Tibial nerve (tissue), 4 donors: Measurements from ENCODE around the gene TBC1D20. TPM values are rescaled to one million over a fixed set of nuclear protein-coding genes. Genes with fewer than 3 reads are reported as not detected.
A peak's percentile ranks its signal among the peaks of the same experiment; 100 is the strongest.
"Not testable (repeated sequence)": the region's sequence is repeated elsewhere in the genome, so short reads cannot be mapped to it uniquely, and the experiment has no call there.

ENCODE experiments used
- DNase-seq, 2 donors: peaks; one replicate each; pipeline ENCODE4 v3.0.0-alpha.2; 2019; ENCODE audit warnings: low spot score in 2 of 2
- H3K27ac ChIP-seq, 4 donors: fragments of 200-600 bp; sonication (generic) in 3 of 4; one replicate each; pipeline ENCODE4 v1.5.1; 2017 to 2019; ENCODE audit warnings: mild to moderate bottlenecking in 1 of 4
- H3K27me3 ChIP-seq, 2 donors: fragments of 200-600 bp; sonication (generic) in 1 of 2; one replicate each; pipeline versions ENCODE4 v1.5.1 to v1.6.0; 2017 to 2019
- H3K36me3 ChIP-seq, 3 donors: fragments of 200-600 bp; sonication (generic); one replicate each; pipeline ENCODE4 v1.5.1; 2018 to 2019
- H3K4me1 ChIP-seq, 4 donors: fragments of 200-600 bp; sonication (generic) in 3 of 4; one replicate each; pipeline ENCODE4 v1.5.1; 2017 to 2019
- H3K4me3 ChIP-seq, 4 donors: fragments of 200-600 bp; sonication (generic) in 3 of 4; one replicate each; pipeline ENCODE4 v1.5.1; 2017 to 2019; ENCODE audit warnings: mild to moderate bottlenecking in 1 of 4, moderate library complexity in 1 of 4
- H3K9me3 ChIP-seq, 4 donors: fragments of 200-600 bp; sonication (generic) in 3 of 4; one replicate each; pipeline ENCODE4 v1.5.1; 2017 to 2019
- EP300 ChIP-seq, 2 donors: sonication (generic); formaldehyde crosslinking; IDR thresholded peaks; one replicate each; pipeline ENCODE4 v1.6.1; 2017; ENCODE audit warnings: antibody characterized with exemption in 2 of 2, mild to moderate bottlenecking in 1 of 2
- POLR2A ChIP-seq, 2 donors: fragments of 450-650 bp; IDR thresholded peaks; one replicate each; pipeline ENCODE4 v1.6.1; 2017; ENCODE audit warnings: antibody characterized with exemption in 2 of 2, mild to moderate bottlenecking in 2 of 2, moderate library complexity in 2 of 2
- WGBS, 2 donors: methylation state at CpG; one replicate each; pipeline ENCODE4 v1.1.5; 2018; 5-methylcytosine and 5-hydroxymethylcytosine counted together
- total RNA-seq, 4 donors: library from RNA; depleted of rRNA; stranded (reverse); fragments of >200 nt; gene quantifications; one replicate each; pipeline ENCODE4 v1.1.0, GENCODE V29; 2016
- TF ChIP-seq, protein P1 (sequence below), 5 experiments: fragments of 200-600 bp in 3 of 5; fragments of 450-650 bp in 2 of 5; sonication (generic) in 3 of 5; IDR thresholded peaks; one replicate each; pipeline ENCODE4 v1.5.1; 2016 to 2019; ENCODE audit warnings: antibody characterized with exemption in 5 of 5, mild to moderate bottlenecking in 3 of 5, moderate library complexity in 2 of 5

TBC1D20 gene, protein sequence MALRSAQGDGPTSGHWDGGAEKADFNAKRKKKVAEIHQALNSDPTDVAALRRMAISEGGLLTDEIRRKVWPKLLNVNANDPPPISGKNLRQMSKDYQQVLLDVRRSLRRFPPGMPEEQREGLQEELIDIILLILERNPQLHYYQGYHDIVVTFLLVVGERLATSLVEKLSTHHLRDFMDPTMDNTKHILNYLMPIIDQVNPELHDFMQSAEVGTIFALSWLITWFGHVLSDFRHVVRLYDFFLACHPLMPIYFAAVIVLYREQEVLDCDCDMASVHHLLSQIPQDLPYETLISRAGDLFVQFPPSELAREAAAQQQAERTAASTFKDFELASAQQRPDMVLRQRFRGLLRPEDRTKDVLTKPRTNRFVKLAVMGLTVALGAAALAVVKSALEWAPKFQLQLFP
- 10 to 100 TPM; 38.5 to 52.0 (median 44.3) TPM for total RNA-seq

DNA sequence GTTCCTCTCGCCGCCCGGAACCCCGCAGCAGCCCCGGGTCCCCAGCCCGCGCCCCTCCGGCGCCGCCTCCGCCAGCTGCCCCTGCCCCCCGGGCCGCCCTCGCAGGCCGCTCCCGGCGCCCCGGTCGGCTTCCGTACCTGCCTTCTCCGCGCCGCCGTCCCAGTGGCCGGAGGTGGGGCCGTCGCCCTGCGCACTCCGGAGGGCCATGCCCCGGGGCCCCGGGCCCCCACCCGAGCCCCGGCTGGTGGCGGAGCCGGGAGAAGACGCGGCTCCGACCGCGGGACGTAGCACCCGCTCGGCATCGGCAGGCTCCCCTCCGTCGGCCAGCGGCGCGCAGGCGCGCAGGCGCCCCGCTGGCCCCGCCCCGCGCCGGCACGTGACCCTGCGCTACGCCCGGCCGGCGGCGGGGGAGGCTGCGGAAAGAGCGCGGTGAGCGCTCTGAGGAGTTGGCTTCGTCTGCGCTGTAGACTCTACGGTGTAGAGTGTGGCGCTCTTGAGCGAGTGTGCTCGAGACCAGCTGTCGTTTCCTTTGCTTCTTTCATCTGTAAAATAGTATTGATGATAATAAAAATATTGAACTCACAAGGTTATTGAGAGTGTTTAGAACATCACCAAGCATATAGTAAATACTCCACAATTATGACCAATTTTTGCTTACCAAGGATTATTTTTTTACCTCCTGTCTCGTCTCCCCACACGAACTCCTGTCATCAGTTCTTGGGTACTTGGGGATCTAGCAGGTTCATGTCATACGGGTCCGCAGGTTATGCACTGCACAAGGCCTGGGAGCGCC is at the start of gene TBC1D20:
Gene TBC1D20, minus strand, starts transcription at position 335 of the 793 bp plus-strand sequence. Its CDS starts 128 bp downstream, at position 207.
- peak; percentile 57 to 64 for DNase-seq
- WGBS, 2 donors: 0% methylated on average over 16 to 66 of the region's 80 CpGs

DNA sequence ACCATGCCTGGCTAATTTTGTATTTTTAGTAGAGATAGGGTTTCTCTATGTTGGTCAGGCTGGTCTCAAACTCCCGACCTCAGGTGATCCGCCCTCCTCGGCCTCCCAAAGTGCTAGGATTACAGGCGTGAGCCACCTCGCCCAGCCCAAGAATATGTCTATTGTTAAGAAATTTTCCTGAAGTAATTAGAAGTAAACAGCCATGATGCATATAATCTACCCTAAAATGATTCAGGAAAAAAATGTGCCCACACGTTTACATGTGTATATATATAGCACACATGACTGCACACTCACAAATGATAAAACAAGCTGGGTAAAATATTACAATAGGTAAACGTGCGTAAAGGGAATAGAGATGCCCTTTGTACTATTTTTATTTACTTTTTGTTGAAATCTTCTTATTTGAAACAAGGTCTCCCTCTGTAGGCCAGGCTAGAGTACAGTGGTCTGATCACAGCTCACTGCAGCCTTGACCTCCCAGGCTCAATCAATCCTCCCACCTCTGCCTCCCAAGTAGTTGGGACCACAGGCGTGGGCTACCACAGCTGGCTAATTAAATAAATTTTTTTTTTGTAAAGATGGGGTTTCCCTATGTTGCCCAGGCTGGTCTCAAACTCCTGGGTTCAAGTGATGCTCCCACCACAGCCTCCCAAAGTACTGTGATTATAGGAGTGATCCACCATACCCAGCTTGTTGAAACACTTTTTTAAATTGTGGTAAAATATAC is 48.2 kb upstream of the TBC1D20 start:
- 81 to 85% methylated on average over 9 of the region's 9 CpGs for WGBS, 2 donors

More for the DNA sequence above, at the start of gene TBC1D20:
- Histone ChIP-seq H3K27ac (peak within 1 kb of the TSS; percentile 82 to 92 (median 92)), H3K4me3 (peak within 1 kb of the TSS; percentile 61 to 98 (median 86)), H3K9me3 (no peaks in the 10 kb centered on the region), H3K27me3 (no peaks in the 10 kb centered on the region), H3K4me1 (peaks cover 0 to 42% (median 18%) of the 10 kb centered on the region in 4 donors), H3K36me3 (no peaks in the 10 kb centered on the region)
- TF ChIP-seq EP300 (IDR thresholded peaks at IDR 0.05) (peak in 1 of 2 donors; percentile 59), POLR2A (IDR thresholded peaks at IDR 0.05) (peak; percentile 68 to 89)
- TF ChIP-seq, protein P1, sequence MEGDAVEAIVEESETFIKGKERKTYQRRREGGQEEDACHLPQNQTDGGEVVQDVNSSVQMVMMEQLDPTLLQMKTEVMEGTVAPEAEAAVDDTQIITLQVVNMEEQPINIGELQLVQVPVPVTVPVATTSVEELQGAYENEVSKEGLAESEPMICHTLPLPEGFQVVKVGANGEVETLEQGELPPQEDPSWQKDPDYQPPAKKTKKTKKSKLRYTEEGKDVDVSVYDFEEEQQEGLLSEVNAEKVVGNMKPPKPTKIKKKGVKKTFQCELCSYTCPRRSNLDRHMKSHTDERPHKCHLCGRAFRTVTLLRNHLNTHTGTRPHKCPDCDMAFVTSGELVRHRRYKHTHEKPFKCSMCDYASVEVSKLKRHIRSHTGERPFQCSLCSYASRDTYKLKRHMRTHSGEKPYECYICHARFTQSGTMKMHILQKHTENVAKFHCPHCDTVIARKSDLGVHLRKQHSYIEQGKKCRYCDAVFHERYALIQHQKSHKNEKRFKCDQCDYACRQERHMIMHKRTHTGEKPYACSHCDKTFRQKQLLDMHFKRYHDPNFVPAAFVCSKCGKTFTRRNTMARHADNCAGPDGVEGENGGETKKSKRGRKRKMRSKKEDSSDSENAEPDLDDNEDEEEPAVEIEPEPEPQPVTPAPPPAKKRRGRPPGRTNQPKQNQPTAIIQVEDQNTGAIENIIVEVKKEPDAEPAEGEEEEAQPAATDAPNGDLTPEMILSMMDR (IDR thresholded peaks at IDR 0.05): peak in 4 of 5 experiments; percentile 14 to 59 (median 34)

DNA sequence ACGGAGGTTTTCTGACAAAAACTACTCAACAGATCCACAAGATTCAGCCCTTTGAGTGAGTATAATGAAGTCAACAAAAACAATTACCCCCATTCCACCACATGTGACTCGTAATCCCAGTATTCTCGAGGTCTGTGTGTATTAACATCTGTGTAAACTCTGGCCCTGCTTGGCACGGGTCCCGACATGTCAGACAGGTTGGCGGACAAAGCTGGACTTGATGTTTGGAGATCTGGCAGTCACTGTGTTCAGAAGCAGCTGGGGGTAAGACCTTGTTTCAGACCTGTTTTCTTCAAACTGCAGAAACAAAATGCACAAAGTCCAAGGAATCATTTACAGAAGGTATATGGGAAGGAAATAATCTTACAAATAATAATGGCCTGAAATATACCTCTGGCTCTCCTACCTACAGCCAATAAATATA is 46.0 kb upstream of the TBC1D20 start:
- H3K27ac ChIP-seq, DNase-seq, H3K27me3 ChIP-seq, H3K4me3 ChIP-seq, H3K9me3 ChIP-seq: not testable (repeated sequence)
- 57 to 64% methylated on average over 6 of the region's 6 CpGs for WGBS, 2 donors
- H3K36me3 ChIP-seq: peaks cover 0 to 40% (median 5%) of the 10 kb centered on the region in 3 donors
- H3K4me1 ChIP-seq: peaks cover 0 to 25% (median 0%) of the 10 kb centered on the region in 4 donors

More for the DNA sequence above, 48.2 kb upstream of the TBC1D20 start:
- H3K27me3 ChIP-seq, H3K9me3 ChIP-seq, DNase-seq, H3K4me3 ChIP-seq, H3K27ac ChIP-seq: not testable (repeated sequence)
- Histone ChIP-seq H3K4me1 (peaks cover 0 to 34% (median 0%) of the 10 kb centered on the region in 4 donors), H3K36me3 (peaks cover 0 to 23% (median 0%) of the 10 kb centered on the region in 3 donors)

GRCh38 chr20:507761-508332 is 45.5 kb upstream of the TBC1D20 start:
- WGBS, 2 donors: 83 to 85% methylated on average over 7 of the region's 7 CpGs

DNA sequence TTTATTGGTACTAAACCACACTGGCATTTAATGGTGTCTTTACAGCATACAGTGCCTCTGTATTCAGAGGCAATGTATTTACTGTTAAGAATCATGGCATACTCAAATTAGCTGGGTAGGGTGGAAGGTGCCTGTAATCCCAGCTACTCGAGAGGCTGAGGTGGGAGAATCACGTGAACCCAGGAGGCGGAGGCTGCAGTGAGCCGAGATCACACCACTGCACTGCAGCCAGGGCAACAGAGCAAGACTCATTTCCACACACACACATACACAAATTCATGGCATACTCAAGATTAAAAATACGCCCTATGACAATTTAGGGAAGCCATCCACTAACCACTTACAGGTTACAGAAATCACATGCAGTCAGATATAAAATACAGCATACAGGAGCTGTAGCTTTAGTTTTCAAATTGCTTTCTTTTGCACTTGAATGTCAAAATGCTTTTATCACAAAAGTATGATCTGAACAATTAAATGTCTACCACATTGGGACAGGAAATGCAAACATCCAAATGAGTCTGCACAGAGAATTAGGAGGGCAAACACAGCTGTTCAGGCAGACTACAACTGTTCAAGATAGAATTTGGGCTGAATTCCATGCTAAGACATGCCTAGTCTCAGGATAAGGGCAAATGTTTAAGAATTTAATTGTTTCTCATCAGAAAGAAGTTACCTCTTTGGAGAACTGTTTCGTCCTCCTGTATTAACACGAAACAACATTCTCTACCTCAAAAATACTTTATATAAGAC is 44.8 kb upstream of the TBC1D20 start:
- TF ChIP-seq, protein P1 (IDR thresholded peaks at IDR 0.05): no peak
- TF ChIP-seq POLR2A (IDR thresholded peaks at IDR 0.05) (no peak), EP300 (IDR thresholded peaks at IDR 0.05) (no peak)
- DNase-seq: no peak
- no peak overlapping the region for H3K27ac ChIP-seq
- H3K27me3 ChIP-seq: no peaks in the 10 kb centered on the region
- peaks cover 0 to 13% (median 0%) of the 10 kb centered on the region in 4 donors for H3K4me1 ChIP-seq
- no peak overlapping the region for H3K4me3 ChIP-seq
- H3K9me3 ChIP-seq: no peaks in the 10 kb centered on the region
- 82 to 90% methylated on average over 7 of the region's 7 CpGs for WGBS, 2 donors
- peaks cover 0 to 52% (median 8%) of the 10 kb centered on the region in 3 donors for H3K36me3 ChIP-seq

More at GRCh38 chr20:507761-508332, 45.5 kb upstream of the TBC1D20 start:
- TF ChIP-seq, protein P1 (IDR thresholded peaks at IDR 0.05): no peak
- TF ChIP-seq POLR2A (IDR thresholded peaks at IDR 0.05) (no peak), EP300 (IDR thresholded peaks at IDR 0.05) (no peak)
- peaks cover 0 to 45% (median 8%) of the 10 kb centered on the region in 3 donors for H3K36me3 ChIP-seq
- no peak for DNase-seq
- no peak overlapping the region for H3K4me3 ChIP-seq
- no peak overlapping the region for H3K27ac ChIP-seq
- no peaks in the 10 kb centered on the region for H3K27me3 ChIP-seq
- no peaks in the 10 kb centered on the region for H3K9me3 ChIP-seq
- peaks cover 0 to 19% (median 0%) of the 10 kb centered on the region in 4 donors for H3K4me1 ChIP-seq
